ENCODE measurements around the gene POLR3F.
"Not testable (repeated sequence)": the region's sequence is repeated elsewhere in the genome, so short reads cannot be mapped to it uniquely, and the experiment has no call there.

POLR3F gene

DNA sequence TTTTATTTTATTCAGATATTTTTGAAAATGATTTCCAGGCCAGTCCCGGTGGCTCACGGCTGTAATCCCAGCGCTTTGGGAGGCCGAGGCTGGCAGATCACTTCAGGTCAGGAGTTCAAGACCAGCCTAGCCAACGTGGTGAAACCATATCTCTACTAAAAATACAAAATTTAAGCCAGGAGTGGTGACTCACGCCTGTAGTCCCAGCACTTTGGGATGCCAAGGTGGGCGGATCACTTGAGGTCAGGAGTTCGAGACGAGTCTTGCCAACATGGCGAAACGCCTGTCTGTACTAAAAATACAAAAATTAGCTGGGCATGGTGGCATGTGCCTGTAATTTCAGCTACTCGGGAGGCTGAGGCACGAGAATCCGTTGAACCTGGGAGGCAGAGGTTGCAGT is 59.6 kb downstream of the POLR3F start:
- WGBS (ENCODE audit: insufficient coverage, insufficient read length), result no CpG with 5 or more reads among the region's 14 CpGs
- not testable (repeated sequence) for H3K27me3 ChIP-seq (ENCODE audit: control insufficient read depth, insufficient read depth, low read length); H3K9me3 ChIP-seq (ENCODE audit: control insufficient read depth, insufficient read depth, low read length); DNase-seq (ENCODE audit: low read depth, low spot score); H3K27ac ChIP-seq (ENCODE audit: low read length); H3K4me3 ChIP-seq (ENCODE audit: low read length); H3K4me1 ChIP-seq (ENCODE audit: control insufficient read depth, insufficient read depth, low read length)
- H3K36me3 ChIP-seq (ENCODE audit: control insufficient read depth, insufficient read depth, low read length), result peaks cover 21% of the 10 kb centered on the region; the same call in 1 of the 2 replicates

DNA sequence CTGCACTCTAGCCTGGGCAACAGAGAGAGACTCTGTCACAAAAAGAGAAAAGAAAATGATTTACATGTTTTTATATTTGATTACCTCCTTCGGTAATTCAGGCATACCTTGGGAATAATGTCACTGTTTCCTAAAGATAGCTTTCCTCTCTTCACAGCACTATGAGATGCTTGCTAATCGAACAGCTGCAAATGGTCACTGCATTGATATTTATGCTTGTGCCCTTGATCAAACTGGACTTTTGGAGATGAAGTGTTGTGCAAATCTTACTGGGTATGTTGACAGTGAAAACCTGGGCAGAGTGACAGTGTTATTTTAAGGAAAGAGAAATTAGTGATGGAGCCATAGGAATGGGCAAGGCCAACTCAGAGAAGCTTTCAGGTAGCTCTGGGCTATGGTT is 60.1 kb downstream of the POLR3F start:
- H3K27me3 ChIP-seq (ENCODE audit: control insufficient read depth, insufficient read depth, low read length), result no peaks in the 10 kb centered on the region
- no peaks in the 10 kb centered on the region for H3K4me1 ChIP-seq (ENCODE audit: control insufficient read depth, insufficient read depth, low read length)
- H3K27ac ChIP-seq (ENCODE audit: low read length), result no peak overlapping the region
- no peaks in the 10 kb centered on the region for H3K9me3 ChIP-seq (ENCODE audit: control insufficient read depth, insufficient read depth, low read length)
- WGBS (ENCODE audit: insufficient coverage, insufficient read length), result no CpG with 5 or more reads among the region's 2 CpGs
- DNase-seq (ENCODE audit: low read depth, low spot score), result no peak
- no peak overlapping the region for H3K4me3 ChIP-seq (ENCODE audit: low read length)
- peaks cover 21% of the 10 kb centered on the region; the same call in 1 of the 2 replicates for H3K36me3 ChIP-seq (ENCODE audit: control insufficient read depth, insufficient read depth, low read length)

DNA sequence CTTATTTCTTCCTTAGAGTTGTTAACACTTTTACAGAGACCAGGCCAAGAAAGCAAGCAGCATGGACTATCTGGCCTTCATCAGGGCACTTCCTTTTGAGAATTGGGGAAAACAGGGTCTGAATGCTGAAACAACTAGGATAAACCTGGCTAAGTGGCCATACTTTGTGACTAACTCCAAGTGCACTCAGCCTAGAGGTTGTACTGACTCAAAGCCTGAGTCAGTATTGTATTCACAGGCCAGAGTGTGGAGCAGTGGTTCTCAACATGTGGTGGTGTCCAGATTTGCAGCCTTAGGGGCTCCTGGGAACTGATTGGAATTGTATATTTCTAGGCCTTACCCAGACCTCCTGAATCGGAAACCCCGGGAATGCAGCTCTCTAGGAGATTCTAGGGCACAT is 60.6 kb downstream of the POLR3F start:
- Histone ChIP-seq H3K4me1 (ENCODE audit: control insufficient read depth, insufficient read depth, low read length) (no peaks in the 10 kb centered on the region), H3K9me3 (ENCODE audit: control insufficient read depth, insufficient read depth, low read length) (no peaks in the 10 kb centered on the region), H3K27me3 (ENCODE audit: control insufficient read depth, insufficient read depth, low read length) (no peaks in the 10 kb centered on the region), H3K4me3 (ENCODE audit: low read length) (no peak overlapping the region), H3K27ac (ENCODE audit: low read length) (no peak overlapping the region), H3K36me3 (ENCODE audit: control insufficient read depth, insufficient read depth, low read length) (peaks cover 26% of the 10 kb centered on the region)
- WGBS (ENCODE audit: insufficient coverage, insufficient read length), result no CpG with 5 or more reads among the region's 2 CpGs
- no peak for DNase-seq (ENCODE audit: low read depth, low spot score)

DNA sequence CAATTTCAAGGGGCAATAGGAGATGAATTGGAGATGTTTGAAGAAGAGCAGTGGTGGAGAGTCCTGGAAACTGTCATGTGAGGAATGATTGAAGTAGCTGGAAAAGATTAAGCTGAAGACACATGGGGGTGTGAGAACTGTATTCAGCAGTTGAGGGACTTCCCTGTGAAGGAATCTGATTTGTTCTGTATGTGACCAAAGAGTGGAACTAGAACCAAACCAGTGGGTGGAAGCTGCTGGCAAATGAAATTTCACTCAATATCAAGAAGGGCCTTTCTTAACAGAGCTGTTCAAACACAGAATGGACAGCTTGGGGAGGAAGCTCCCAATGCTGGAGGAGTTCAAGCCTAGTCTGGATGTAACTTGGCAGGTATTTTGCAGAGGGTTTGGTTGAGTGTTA is 61.9 kb downstream of the POLR3F start:
- no peaks in the 10 kb centered on the region for H3K9me3 ChIP-seq (ENCODE audit: control insufficient read depth, insufficient read depth, low read length)
- H3K4me1 ChIP-seq (ENCODE audit: control insufficient read depth, insufficient read depth, low read length), result no peaks in the 10 kb centered on the region
- no peaks in the 10 kb centered on the region for H3K27me3 ChIP-seq (ENCODE audit: control insufficient read depth, insufficient read depth, low read length)
- DNase-seq (ENCODE audit: low read depth, low spot score), result no peak
- H3K4me3 ChIP-seq (ENCODE audit: low read length), result no peak overlapping the region
- H3K27ac ChIP-seq (ENCODE audit: low read length), result no peak overlapping the region
- peaks cover 34% of the 10 kb centered on the region for H3K36me3 ChIP-seq (ENCODE audit: control insufficient read depth, insufficient read depth, low read length)

DNA sequence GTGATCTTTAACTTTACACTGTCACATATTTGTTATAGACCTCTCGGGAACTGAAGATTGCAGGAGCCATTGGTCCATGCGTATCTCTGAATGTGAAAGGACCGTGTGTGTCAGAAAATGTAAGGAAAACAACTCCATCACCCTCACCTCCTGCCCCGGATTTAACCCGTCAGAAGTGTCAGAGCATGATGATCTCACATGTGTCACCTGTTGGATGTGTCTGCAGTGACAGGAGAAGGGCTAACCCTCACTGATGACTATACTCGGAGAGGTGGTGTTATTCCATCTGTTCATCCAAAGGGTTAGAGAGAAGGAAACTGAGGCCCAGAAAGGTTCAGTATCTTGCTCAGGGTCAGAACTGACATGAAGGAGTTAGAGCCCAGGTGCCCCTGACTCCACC is 65.4 kb downstream of the POLR3F start:
- no peaks in the 10 kb centered on the region for H3K9me3 ChIP-seq (ENCODE audit: control insufficient read depth, insufficient read depth, low read length)
- peaks cover 27% of the 10 kb centered on the region for H3K36me3 ChIP-seq (ENCODE audit: control insufficient read depth, insufficient read depth, low read length)
- no peaks in the 10 kb centered on the region for H3K27me3 ChIP-seq (ENCODE audit: control insufficient read depth, insufficient read depth, low read length)
- H3K4me3 ChIP-seq (ENCODE audit: low read length), result no peak overlapping the region
- no peak for DNase-seq (ENCODE audit: low read depth, low spot score)
- H3K4me1 ChIP-seq (ENCODE audit: control insufficient read depth, insufficient read depth, low read length), result no peaks in the 10 kb centered on the region
- no CpG with 5 or more reads among the region's 6 CpGs for WGBS (ENCODE audit: insufficient coverage, insufficient read length)
- no peak overlapping the region for H3K27ac ChIP-seq (ENCODE audit: low read length)

DNA sequence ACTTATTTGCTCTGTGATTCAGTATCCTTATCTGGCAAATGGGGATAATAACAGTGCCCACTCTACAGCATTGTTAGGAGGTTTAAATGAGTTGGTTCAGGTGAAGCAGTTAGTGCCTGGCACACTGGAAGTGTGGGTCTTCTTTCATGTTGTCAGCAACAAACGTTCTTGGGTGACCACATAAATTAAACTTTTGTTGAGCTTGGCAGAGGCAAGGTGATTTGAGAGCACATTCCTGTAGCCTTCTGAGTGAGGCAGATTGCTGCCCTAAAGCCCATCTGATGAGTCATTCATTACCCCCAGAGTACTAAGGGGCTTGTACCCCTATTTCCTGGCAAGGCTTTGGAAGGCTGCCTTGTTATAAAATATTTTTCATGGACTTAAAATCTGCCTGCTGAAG is 66.3 kb downstream of the POLR3F start:
- Histone ChIP-seq H3K36me3 (ENCODE audit: control insufficient read depth, insufficient read depth, low read length) (peaks cover 19% of the 10 kb centered on the region), H3K9me3 (ENCODE audit: control insufficient read depth, insufficient read depth, low read length) (no peaks in the 10 kb centered on the region), H3K27ac (ENCODE audit: low read length) (no peak overlapping the region), H3K4me1 (ENCODE audit: control insufficient read depth, insufficient read depth, low read length) (no peaks in the 10 kb centered on the region), H3K4me3 (ENCODE audit: low read length) (no peak overlapping the region), H3K27me3 (ENCODE audit: control insufficient read depth, insufficient read depth, low read length) (no peaks in the 10 kb centered on the region)
- no CpG with 5 or more reads among the region's 1 CpG for WGBS (ENCODE audit: insufficient coverage, insufficient read length)
- DNase-seq (ENCODE audit: low read depth, low spot score), result no peak

DNA sequence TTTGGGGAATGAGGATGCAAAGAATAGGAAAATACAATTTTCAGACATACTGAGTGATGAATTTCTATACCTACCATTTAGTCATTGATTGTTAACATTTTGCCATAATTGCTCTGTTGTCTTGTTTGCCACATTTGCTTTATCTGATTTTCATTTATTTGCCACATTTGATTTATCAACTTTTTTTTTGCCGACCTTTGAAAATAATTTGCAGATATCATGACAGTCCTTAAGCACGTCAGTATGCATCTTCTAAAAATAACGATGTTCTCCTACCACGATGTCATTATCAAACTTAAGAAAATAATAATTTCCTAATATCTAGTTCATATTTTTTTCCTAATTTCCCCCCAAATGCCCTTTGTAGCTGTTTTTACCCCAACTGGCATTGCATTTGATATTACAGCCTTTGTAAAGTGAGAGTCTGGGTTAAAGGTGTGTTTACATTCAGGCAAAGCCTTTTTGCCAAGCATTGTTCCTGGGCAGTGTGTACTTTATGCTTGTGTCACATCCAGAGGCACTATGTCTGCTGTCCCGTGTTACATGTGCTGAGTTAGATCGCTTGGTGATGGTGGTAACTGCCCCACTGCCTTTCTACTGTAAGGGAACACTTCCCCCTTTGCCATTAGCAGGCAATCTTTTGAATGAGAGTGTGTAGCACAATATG is 66.9 kb downstream of the POLR3F start:
- peaks cover 19% of the 10 kb centered on the region for H3K36me3 ChIP-seq (ENCODE audit: control insufficient read depth, insufficient read depth, low read length)
- WGBS (ENCODE audit: insufficient coverage, insufficient read length), result no CpG with 5 or more reads among the region's 6 CpGs
- no peaks in the 10 kb centered on the region for H3K27me3 ChIP-seq (ENCODE audit: control insufficient read depth, insufficient read depth, low read length)
- H3K9me3 ChIP-seq (ENCODE audit: control insufficient read depth, insufficient read depth, low read length), result no peaks in the 10 kb centered on the region
- DNase-seq (ENCODE audit: low read depth, low spot score), result no peak
- H3K4me1 ChIP-seq (ENCODE audit: control insufficient read depth, insufficient read depth, low read length), result no peaks in the 10 kb centered on the region
- H3K4me3 ChIP-seq (ENCODE audit: low read length), result no peak overlapping the region
- no peak overlapping the region for H3K27ac ChIP-seq (ENCODE audit: low read length)
